LNCAP (cell line): Measurements from ENCODE around the gene OTOF.

Experiments
- CTCF ChIP-seq: fragments of 450-650 bp; IDR thresholded peaks from 2 replicates; pipeline ENCODE4 v1.5.1; 2017; ENCODE audit warnings: mild to moderate bottlenecking

The OTOF gene

GRCh38 chr2:26479131-26479788 is 1.3 kb upstream of the OTOF start:
- TF ChIP-seq CTCF, result no peak

- TF ChIP-seq CTCF, result no peak
Measured at GRCh38 chr2:26478366-26478765, 442 bp upstream of the OTOF start.

GRCh38 chr2:26477126-26477910 is 606 bp downstream of the OTOF start:
- no peak for TF ChIP-seq CTCF

- TF ChIP-seq CTCF, result no peak
Measured at GRCh38 chr2:26475832-26476501, 2.0 kb downstream of the OTOF start.

- no peak for TF ChIP-seq CTCF
Measured at GRCh38 chr2:26475037-26475436, 2.9 kb downstream of the OTOF start.

GRCh38 chr2:26474261-26474785 is 3.6 kb downstream of the OTOF start:
- TF ChIP-seq CTCF, result no peak

GRCh38 chr2:26473796-26474195 is 4.1 kb downstream of the OTOF start:
- TF ChIP-seq CTCF, result no peak
